ENCODE measurements around the gene RTL10. TPM values are rescaled to one million over a fixed set of nuclear protein-coding genes. Genes with fewer than 3 reads are reported as not detected.
A peak's percentile ranks its signal among the peaks of the same experiment; 100 is the strongest.

The RTL10 gene
- total and polyA plus RNA-seq, 2 experiments from 2014 or later, result 13.0 to 15.9 TPM

GRCh38 chr22:19843857-19844376, 10.8 kb downstream of the RTL10 start:
- H3K79me2 ChIP-seq, result peaks cover 20% of the 10 kb centered on the region
- 87% methylated on average over 11 of the region's 11 CpGs for whole genome bisulfite sequencing (ENCODE audit: low lambda C conversion rate, missing lambda C conversion rate)
- H3K4me2 ChIP-seq, result no peak overlapping the region
- H3K4me1 ChIP-seq (ENCODE audit: insufficient read depth), result peaks cover 10% of the 10 kb centered on the region
- H3K9me2 ChIP-seq (replicated peaks; ENCODE audit: insufficient read depth), result no peaks in the 10 kb centered on the region
- H3K27me3 ChIP-seq, result no peaks in the 10 kb centered on the region
- no peak for DNase-seq (ENCODE audit: low spot score)
- H3K27ac ChIP-seq, result no peak overlapping the region
- TF ChIP-seq CTCF (IDR thresholded peaks at IDR 0.05; ENCODE audit: poor library complexity) (no peak), EZH2 (IDR thresholded peaks at IDR 0.05; ENCODE audit: borderline replicate concordance) (no peak), EZH2phosphoT487 (IDR thresholded peaks at IDR 0.05; ENCODE audit: low read depth, severe bottlenecking, unreplicated experiment) (no peak)
- H2AFZ ChIP-seq, result no peak overlapping the region
- H3K9me3 ChIP-seq (ENCODE audit: low read depth), result no peaks in the 10 kb centered on the region
- no peaks in the 10 kb centered on the region for H3K36me3 ChIP-seq (replicated peaks; ENCODE audit: insufficient read depth, low read depth)
- no peak overlapping the region for H3K4me3 ChIP-seq
- H4K20me1 ChIP-seq (ENCODE audit: insufficient read depth, poor library complexity, severe bottlenecking), result no peaks in the 10 kb centered on the region

- no peaks in the 10 kb centered on the region for H4K20me1 ChIP-seq (ENCODE audit: insufficient read depth, poor library complexity, severe bottlenecking)
- H3K36me3 ChIP-seq (replicated peaks; ENCODE audit: insufficient read depth, low read depth), result no peaks in the 10 kb centered on the region
- no peak overlapping the region for H2AFZ ChIP-seq
- no peaks in the 10 kb centered on the region for H3K27me3 ChIP-seq
- H3K4me1 ChIP-seq (ENCODE audit: insufficient read depth), result peaks cover 4% of the 10 kb centered on the region
- 78% methylated on average over 27 of the region's 27 CpGs for WGBS (ENCODE audit: low lambda C conversion rate, missing lambda C conversion rate)
- no peak for TF ChIP-seq CTCF (IDR thresholded peaks at IDR 0.05; ENCODE audit: poor library complexity)
- no peak for TF ChIP-seq EZH2 (IDR thresholded peaks at IDR 0.05; ENCODE audit: borderline replicate concordance)
- H3K4me3 ChIP-seq, result no peak overlapping the region
- H3K9me3 ChIP-seq (ENCODE audit: low read depth), result no peaks in the 10 kb centered on the region
- H3K9me2 ChIP-seq (replicated peaks; ENCODE audit: insufficient read depth), result no peaks in the 10 kb centered on the region
- no peak overlapping the region for H3K4me2 ChIP-seq
- H3K27ac ChIP-seq, result no peak overlapping the region
- H3K79me2 ChIP-seq, result peaks cover 17% of the 10 kb centered on the region
- DNase-seq (ENCODE audit: low spot score), result peak; percentile 5
These were observed 11.4 kb downstream of the RTL10 start for GRCh38 chr22:19843107-19843856.

GRCh38 chr22:19842393-19843106, 12.1 kb downstream of the RTL10 start:
- H3K79me2 ChIP-seq, result peaks cover 10% of the 10 kb centered on the region
- 81% methylated on average over 12 of the region's 12 CpGs for WGBS (ENCODE audit: low lambda C conversion rate, missing lambda C conversion rate)
- H2AFZ ChIP-seq, result no peak overlapping the region
- DNase-seq (ENCODE audit: low spot score), result no peak
- no peaks in the 10 kb centered on the region for H3K9me2 ChIP-seq (replicated peaks; ENCODE audit: insufficient read depth)
- TF ChIP-seq EZH2 (IDR thresholded peaks at IDR 0.05; ENCODE audit: borderline replicate concordance), result no peak
- no peak for TF ChIP-seq EZH2phosphoT487 (IDR thresholded peaks at IDR 0.05; ENCODE audit: low read depth, severe bottlenecking, unreplicated experiment)
- no peak for TF ChIP-seq CTCF (IDR thresholded peaks at IDR 0.05; ENCODE audit: poor library complexity)
- no peaks in the 10 kb centered on the region for H3K9me3 ChIP-seq (ENCODE audit: low read depth)
- no peak overlapping the region for H3K27ac ChIP-seq
- H3K4me2 ChIP-seq, result no peak overlapping the region
- H3K4me1 ChIP-seq (ENCODE audit: insufficient read depth), result no peaks in the 10 kb centered on the region
- H3K27me3 ChIP-seq, result no peaks in the 10 kb centered on the region
- no peak overlapping the region for H3K4me3 ChIP-seq
- no peaks in the 10 kb centered on the region for H4K20me1 ChIP-seq (ENCODE audit: insufficient read depth, poor library complexity, severe bottlenecking)
- no peaks in the 10 kb centered on the region for H3K36me3 ChIP-seq (replicated peaks; ENCODE audit: insufficient read depth, low read depth)
